CD4-positive, CD25-positive, alpha-beta regulatory T cell (primary cell): ENCODE measurements around the gene TGFB1I1. TPM values are rescaled to one million over a fixed set of nuclear protein-coding genes. Genes with fewer than 3 reads are reported as not detected.

Experiments used
- ATAC-seq, 2 donors: fragments of 150-1000 bp; cut with Tn5 transposase; one replicate each; pipeline ENCODE4 v1.10.0; 2021; ENCODE audit warnings: low read depth in 2 of 2, moderate number of reproducible peaks in 2 of 2, moderate library complexity in 1 of 2
- DNase-seq, 3 donors: peaks; one replicate each; pipeline versions ENCODE4 v3.0.0 to v3.0.0-alpha.2; 2012 to 2022; ENCODE audit warnings: mixed read lengths in 1 of 3
- H3K27ac ChIP-seq: one replicate; pipeline ENCODE4 v1.7.0; 2013; ENCODE audit warnings: mild to moderate bottlenecking, low read length; ENCODE audit not compliant: insufficient read depth, poor library complexity, severe bottlenecking
- H3K27me3 ChIP-seq: one replicate; pipeline ENCODE4 v1.7.0; 2013; ENCODE audit warnings: low read length; ENCODE audit not compliant: control insufficient read depth, insufficient read depth
- H3K36me3 ChIP-seq: one replicate; pipeline ENCODE4 v1.7.0; 2013; ENCODE audit warnings: mild to moderate bottlenecking, low read length, moderate library complexity; ENCODE audit not compliant: control insufficient read depth, insufficient read depth
- H3K4me1 ChIP-seq: 2 replicates; pipeline ENCODE4 v1.7.0; 2013; ENCODE audit warnings: mild to moderate bottlenecking, low read length; ENCODE audit not compliant: insufficient read depth, control insufficient read depth, poor library complexity, severe bottlenecking
- H3K4me3 ChIP-seq: one replicate; pipeline ENCODE4 v1.7.0; 2013; ENCODE audit warnings: low read depth, mild to moderate bottlenecking, low read length, moderate library complexity
- H3K9me3 ChIP-seq, 2 experiments: 1 replicate in 1 of 2; 2 replicates in 1 of 2; pipeline ENCODE4 v1.7.0; 2013; ENCODE audit warnings: low read length in 2 of 2, mild to moderate bottlenecking in 1 of 2, moderate library complexity in 1 of 2; ENCODE audit not compliant: control insufficient read depth in 2 of 2
- H3K27ac Mint-ChIP-seq, 3 donors: one replicate each; pipeline ENCODE4 v1.8.0; 2020 to 2022; ENCODE audit warnings: mild to moderate bottlenecking in 3 of 3, mixed read lengths in 3 of 3, moderate library complexity in 2 of 3
- H3K27me3 Mint-ChIP-seq: one replicate; pipeline ENCODE4 v1.8.0; 2022; ENCODE audit warnings: mild to moderate bottlenecking, mixed read lengths
- H3K36me3 Mint-ChIP-seq: one replicate; pipeline ENCODE4 v1.8.0; 2020; ENCODE audit warnings: mixed read lengths
- H3K4me1 Mint-ChIP-seq, 4 donors: one replicate each; pipeline ENCODE4 v1.8.0; 2020 to 2022; ENCODE audit warnings: mixed read lengths in 4 of 4, mild to moderate bottlenecking in 1 of 4
- H3K4me3 Mint-ChIP-seq, 4 donors: one replicate each; pipeline ENCODE4 v1.8.0; 2020 to 2022; ENCODE audit warnings: mild to moderate bottlenecking in 4 of 4, mixed read lengths in 4 of 4, moderate library complexity in 3 of 4
- H3K9me3 Mint-ChIP-seq, 7 donors: one replicate each; pipeline ENCODE4 v1.8.0; 2020 to 2022; ENCODE audit warnings: mixed read lengths in 7 of 7, mild to moderate bottlenecking in 3 of 7, moderate library complexity in 2 of 7
- polyA plus RNA-seq, 4 donors: library from polyadenylated mRNA; unstranded; fragments of 300-500 nt; fragmentation: Illumina TruSeq; gene quantifications; one replicate each; pipeline ENCODE4 v1.2.3, GENCODE V29; 2021
- total RNA-seq: library from RNA; stranded (reverse); gene quantifications from one replicate; pipeline ENCODE4 v1.2.3, GENCODE V29; 2022

The TGFB1I1 gene
- total RNA-seq: 1.6 TPM
- polyA plus RNA-seq: 1 to 10 TPM in 2 of 4 donors, under 1 TPM in 2; 0.33 to 5.0 (median 1.5) TPM

DNA sequence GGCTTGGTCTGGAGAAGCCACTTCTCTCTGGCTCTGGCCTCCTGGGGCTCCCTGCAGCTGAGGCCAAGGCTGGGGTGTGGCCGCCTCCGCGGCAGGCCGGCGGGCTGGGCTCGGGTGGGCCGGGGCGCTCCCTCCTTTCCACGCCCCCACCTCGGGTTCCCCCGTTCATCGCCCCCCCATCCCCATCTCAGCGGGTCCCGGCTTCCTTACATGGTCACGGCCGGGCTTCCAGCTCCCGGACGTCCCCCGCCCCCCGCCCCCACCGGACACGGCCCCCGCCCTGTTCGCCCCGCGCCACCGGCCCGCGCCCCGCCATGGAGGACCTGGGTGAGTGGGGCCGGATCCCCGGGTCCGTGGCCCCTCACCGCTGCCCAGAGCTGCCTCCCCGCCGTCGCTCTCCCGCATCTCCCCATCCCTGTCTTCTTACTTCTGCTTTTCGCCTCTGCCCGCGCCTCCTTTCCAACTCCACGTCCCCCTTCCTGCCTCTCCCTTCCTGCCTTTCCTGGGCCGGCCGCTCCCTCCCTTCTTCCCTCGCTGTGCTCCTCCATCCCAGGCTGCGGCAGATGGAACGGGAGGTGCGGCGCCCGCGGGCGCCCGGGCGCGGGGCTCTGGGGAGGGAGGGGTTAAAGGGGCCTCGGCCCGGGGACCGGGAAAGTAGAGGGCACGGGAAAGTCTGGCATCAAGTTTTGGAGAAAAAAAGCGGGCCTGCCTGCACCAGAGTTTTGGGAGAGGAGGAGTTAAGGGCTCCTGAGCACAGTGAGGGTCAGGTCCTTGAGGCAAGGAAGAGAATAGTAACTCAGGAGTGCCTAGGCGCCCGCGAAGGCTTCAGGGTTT, at the start of gene TGFB1I1:
TGFB1I1 (plus strand) TSS at position 278 of the 834 bp plus-strand sequence; CDS start at position 315, 37 bp downstream.
- no peaks in the 10 kb centered on the region for H3K9me3 ChIP-seq
- Mint-ChIP-seq H3K9me3 (peaks cover 0 to 3% (median 0%) of the 10 kb centered on the region in 7 donors), H3K27me3 (peaks cover 9% of the 10 kb centered on the region), H3K36me3 (peaks cover 2% of the 10 kb centered on the region), H3K4me3 (peak within 1 kb of the TSS; percentile 72 to 97 (median 82)), H3K27ac (peak within 1 kb of the TSS in 1 of 3 donors; percentile 67), H3K4me1 (peaks cover 0 to 27% (median 11%) of the 10 kb centered on the region in 4 donors)
- H3K27ac ChIP-seq: no peak within 1 kb of the TSS
- H3K36me3 ChIP-seq: no peaks in the 10 kb centered on the region
- ATAC-seq: no peak
- no peaks in the 10 kb centered on the region for H3K27me3 ChIP-seq
- H3K4me1 ChIP-seq: peaks cover 30% of the 10 kb centered on the region
- no peak within 1 kb of the TSS for H3K4me3 ChIP-seq
- DNase-seq: no peak

DNA sequence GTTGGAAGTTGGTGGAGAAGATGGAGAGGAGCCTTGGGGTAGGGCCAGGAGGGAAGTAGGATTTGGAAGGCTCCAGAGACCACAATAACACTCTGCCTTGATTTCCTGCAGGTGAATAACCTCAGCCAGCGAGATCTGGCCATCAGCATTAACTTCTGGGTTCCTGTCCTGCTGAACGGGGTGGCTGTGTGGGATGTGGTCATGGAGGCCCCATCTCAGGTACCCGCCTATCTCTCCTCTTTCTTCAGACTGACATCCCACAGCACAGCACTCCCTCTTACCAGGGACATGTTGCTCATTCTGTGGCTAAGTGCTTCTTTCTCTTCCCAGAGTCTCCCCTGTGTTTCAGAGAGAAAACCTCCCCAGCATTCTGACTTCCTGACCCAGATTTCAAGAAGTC, 48.7 kb upstream of the TGFB1I1 start:
- Mint-ChIP-seq H3K9me3 (peaks cover 0 to 2% (median 0%) of the 10 kb centered on the region in 7 donors), H3K27me3 (peaks cover 1% of the 10 kb centered on the region), H3K27ac (peak overlapping the region in 1 of 3 donors; percentile 32), H3K4me3 (no peak overlapping the region), H3K36me3 (no peaks in the 10 kb centered on the region), H3K4me1 (peaks cover 0 to 9% (median 2%) of the 10 kb centered on the region in 4 donors)
- no peaks in the 10 kb centered on the region for H3K4me1 ChIP-seq
- H3K9me3 ChIP-seq: no peaks in the 10 kb centered on the region
- H3K27ac ChIP-seq: no peak overlapping the region
- DNase-seq (no peak), ATAC-seq (no peak)
- no peaks in the 10 kb centered on the region for H3K27me3 ChIP-seq
- H3K36me3 ChIP-seq: no peaks in the 10 kb centered on the region
- no peak overlapping the region for H3K4me3 ChIP-seq

DNA sequence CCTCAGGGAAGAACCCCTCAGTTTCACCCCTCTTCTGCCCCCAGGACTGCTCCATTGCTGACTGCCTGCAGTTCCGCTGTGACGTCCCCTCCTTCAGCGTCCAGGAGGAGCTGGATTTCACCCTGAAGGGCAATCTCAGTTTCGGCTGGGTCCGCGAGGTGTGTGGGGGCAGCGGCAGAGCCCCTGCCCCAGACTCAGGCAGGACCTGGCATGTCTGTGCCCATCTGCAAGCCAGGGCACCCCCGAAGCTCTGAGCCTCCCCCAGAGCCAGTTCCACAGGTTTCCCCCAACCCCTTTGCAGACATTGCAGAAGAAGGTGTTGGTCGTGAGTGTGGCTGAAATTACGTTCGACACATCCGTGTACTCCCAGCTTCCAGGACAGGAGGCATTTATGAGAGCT, 48.2 kb upstream of the TGFB1I1 start:
- Mint-ChIP-seq H3K4me1 (peaks cover 0 to 9% (median 3%) of the 10 kb centered on the region in 4 donors), H3K36me3 (no peaks in the 10 kb centered on the region)

DNA sequence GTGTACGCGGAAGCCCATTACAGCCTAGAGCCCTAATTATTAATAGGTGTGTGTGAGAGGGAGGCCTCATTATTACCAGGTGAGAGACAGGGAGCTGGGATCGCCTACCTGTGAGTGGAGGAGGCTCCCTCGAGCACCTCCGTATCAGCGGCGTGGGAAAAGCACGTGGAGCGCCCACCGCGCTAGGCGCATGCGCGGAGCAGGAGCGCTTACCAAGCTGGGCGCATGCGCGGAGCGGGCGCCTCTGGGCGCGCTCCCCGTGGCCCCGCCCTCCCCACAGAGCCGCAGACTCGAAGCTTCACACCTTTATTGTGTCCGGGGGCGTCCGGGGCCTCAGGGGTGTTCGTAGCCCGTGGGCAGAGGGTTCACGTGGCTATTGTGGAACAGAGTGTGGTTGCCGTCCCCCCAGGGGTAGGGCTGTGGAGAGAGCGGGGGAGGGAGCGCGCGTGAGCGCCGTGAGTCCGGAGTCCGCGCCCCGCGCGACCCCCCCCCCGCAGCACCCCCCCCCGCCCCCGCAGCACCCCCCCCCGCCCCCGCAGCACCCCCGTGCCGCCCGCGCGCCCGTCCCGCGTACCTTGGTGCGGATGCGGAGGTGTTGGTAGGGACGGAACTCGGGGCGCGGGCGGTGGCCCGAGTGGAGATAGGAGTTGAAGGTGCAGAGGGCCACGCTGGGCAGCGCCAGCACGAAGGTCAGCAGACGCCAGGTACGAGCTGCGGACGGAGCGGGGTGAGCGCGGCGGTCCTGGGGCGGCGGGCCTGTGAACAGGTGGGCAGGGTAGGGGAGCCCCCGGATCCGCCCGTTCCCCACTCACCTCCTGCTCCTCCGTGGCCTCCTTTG, 44.3 kb upstream of the TGFB1I1 start:
- H3K4me3 Mint-ChIP-seq: peak overlapping the region in 2 of 4 donors; percentile 21 to 70

More for the DNA sequence above, 48.2 kb upstream of the TGFB1I1 start:
- Histone ChIP-seq H3K27ac (no peak overlapping the region), H3K4me3 (no peak overlapping the region), H3K4me1 (no peaks in the 10 kb centered on the region), H3K27me3 (no peaks in the 10 kb centered on the region), H3K9me3 (no peaks in the 10 kb centered on the region), H3K36me3 (no peaks in the 10 kb centered on the region)
- H3K9me3 Mint-ChIP-seq: peaks cover 0 to 2% (median 0%) of the 10 kb centered on the region in 7 donors
- DNase-seq (no peak), ATAC-seq (no peak)
- H3K27me3 Mint-ChIP-seq: peaks cover 5% of the 10 kb centered on the region
- peak overlapping the region in 1 of 3 donors; percentile 26 for H3K27ac Mint-ChIP-seq
- no peak overlapping the region for H3K4me3 Mint-ChIP-seq

DNA sequence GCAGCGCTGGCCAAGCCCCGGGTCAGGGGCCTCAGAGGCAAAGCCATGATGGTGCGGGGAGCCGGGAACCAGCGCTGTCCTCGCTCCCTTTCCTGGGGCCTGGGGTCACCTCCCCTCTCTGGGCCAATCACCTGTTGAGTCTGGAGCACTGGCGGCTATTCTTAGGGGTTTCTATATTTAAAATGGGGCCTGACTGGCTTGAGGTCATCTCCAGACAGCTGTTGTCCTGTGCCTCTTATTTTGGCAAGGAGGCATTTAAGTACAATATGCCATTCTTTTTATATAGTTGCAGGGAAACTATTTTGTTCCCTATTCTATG, 43.7 kb upstream of the TGFB1I1 start, which contains the start of gene COX6A2:
COX6A2 (minus strand) TSS at position 82 of the 319 bp plus-strand sequence; CDS start at position 47, 35 bp downstream.
- Histone ChIP-seq H3K4me1 (no peaks in the 10 kb centered on the region), H3K27me3 (no peaks in the 10 kb centered on the region), H3K36me3 (no peaks in the 10 kb centered on the region), H3K27ac (no peak within 1 kb of the TSS), H3K9me3 (no peaks in the 10 kb centered on the region), H3K4me3 (no peak within 1 kb of the TSS)
- Mint-ChIP-seq H3K36me3 (no peaks in the 10 kb centered on the region), H3K27me3 (peaks cover 10% of the 10 kb centered on the region), H3K4me3 (peak within 1 kb of the TSS in 2 of 4 donors; percentile 35 to 70), H3K9me3 (peaks cover 0 to 2% (median 0%) of the 10 kb centered on the region in 7 donors), H3K4me1 (peaks cover 0 to 4% (median 1%) of the 10 kb centered on the region in 4 donors), H3K27ac (no peak within 1 kb of the TSS)
- no peak for DNase-seq
- no peak for ATAC-seq

More for the DNA sequence above, 44.3 kb upstream of the TGFB1I1 start:
- H3K36me3 ChIP-seq: no peaks in the 10 kb centered on the region
- no peak overlapping the region for H3K27ac Mint-ChIP-seq
- peaks cover 0 to 2% (median 0%) of the 10 kb centered on the region in 7 donors for H3K9me3 Mint-ChIP-seq
- peaks cover 0 to 4% (median 1%) of the 10 kb centered on the region in 4 donors for H3K4me1 Mint-ChIP-seq
- ATAC-seq: peak in 1 of 2 donors; percentile 30
- H3K27ac ChIP-seq: no peak overlapping the region
- H3K27me3 Mint-ChIP-seq: peaks cover 10% of the 10 kb centered on the region
- no peak overlapping the region for H3K4me3 ChIP-seq
- no peaks in the 10 kb centered on the region for H3K36me3 Mint-ChIP-seq
- H3K27me3 ChIP-seq: no peaks in the 10 kb centered on the region
- peak; percentile 51 to 59 (median 52) for DNase-seq
- H3K4me1 ChIP-seq: no peaks in the 10 kb centered on the region
- no peaks in the 10 kb centered on the region for H3K9me3 ChIP-seq

DNA sequence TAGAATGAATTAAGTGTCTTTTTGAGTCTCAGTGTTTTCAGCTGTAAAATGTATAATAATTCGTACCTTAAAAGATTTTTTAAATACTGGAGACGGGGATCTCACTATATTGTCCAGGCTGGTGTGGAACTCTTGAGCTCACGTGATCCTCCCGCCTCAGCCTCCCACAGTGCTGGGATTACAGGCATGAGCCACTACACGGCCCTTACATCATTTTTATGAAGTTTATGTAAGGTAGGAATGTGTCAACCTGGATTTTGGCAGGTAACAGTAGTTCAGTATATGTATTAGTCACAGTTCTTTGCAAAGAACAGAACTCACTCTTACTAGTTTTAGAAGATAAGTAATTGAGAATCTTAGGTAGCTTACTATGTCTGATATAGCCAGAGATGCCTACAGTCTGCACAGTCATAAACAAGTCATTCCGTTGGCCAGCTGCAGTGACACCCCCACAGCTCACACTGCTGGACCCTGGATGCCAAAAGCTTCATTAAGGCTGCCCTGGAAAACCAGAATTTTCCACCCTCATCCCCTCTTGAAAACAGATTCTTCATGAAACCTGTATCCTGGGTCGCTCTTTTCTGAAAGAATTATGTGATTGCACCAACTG, 43.2 kb upstream of the TGFB1I1 start:
- Mint-ChIP-seq H3K9me3 (peaks cover 0 to 2% (median 0%) of the 10 kb centered on the region in 7 donors), H3K27me3 (peaks cover 10% of the 10 kb centered on the region), H3K27ac (no peak overlapping the region), H3K4me1 (peaks cover 0 to 4% (median 1%) of the 10 kb centered on the region in 4 donors), H3K4me3 (peak overlapping the region in 1 of 4 donors; percentile 70), H3K36me3 (no peaks in the 10 kb centered on the region)
- H3K4me3 ChIP-seq: no peak overlapping the region
- H3K4me1 ChIP-seq: no peaks in the 10 kb centered on the region
- no peaks in the 10 kb centered on the region for H3K27me3 ChIP-seq
- no peak overlapping the region for H3K27ac ChIP-seq
- no peaks in the 10 kb centered on the region for H3K36me3 ChIP-seq
- no peaks in the 10 kb centered on the region for H3K9me3 ChIP-seq
- DNase-seq (no peak), ATAC-seq (no peak)

DNA sequence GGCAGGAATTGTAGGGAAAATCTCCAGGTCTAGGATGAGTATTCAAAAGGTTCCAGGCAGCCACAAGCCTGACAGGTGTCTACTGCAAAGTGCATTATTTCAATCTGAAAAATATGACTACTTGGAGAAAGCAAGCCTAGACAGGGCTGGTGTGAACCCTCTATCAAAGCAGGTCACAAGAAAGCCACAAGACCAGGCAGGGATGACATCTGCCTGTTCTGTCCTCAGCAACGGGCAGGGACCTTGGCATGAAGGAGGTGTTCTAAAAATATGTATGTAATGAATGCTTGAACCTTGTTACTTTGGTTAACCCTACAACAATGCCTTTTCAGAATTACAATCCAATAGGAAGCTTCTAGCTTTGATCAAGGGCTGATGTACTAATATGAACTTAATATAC, 42.6 kb upstream of the TGFB1I1 start:
- no peaks in the 10 kb centered on the region for H3K36me3 Mint-ChIP-seq
- H3K27me3 Mint-ChIP-seq: peaks cover 10% of the 10 kb centered on the region
- H3K27me3 ChIP-seq: no peaks in the 10 kb centered on the region
- no peaks in the 10 kb centered on the region for H3K4me1 ChIP-seq
- H3K4me3 Mint-ChIP-seq: no peak overlapping the region
- H3K36me3 ChIP-seq: no peaks in the 10 kb centered on the region
- no peaks in the 10 kb centered on the region for H3K9me3 ChIP-seq
- no peak for DNase-seq
- no peak overlapping the region for H3K27ac Mint-ChIP-seq
- no peak for ATAC-seq
- no peak overlapping the region for H3K4me3 ChIP-seq
- H3K27ac ChIP-seq: no peak overlapping the region
- peaks cover 0 to 4% (median 1%) of the 10 kb centered on the region in 4 donors for H3K4me1 Mint-ChIP-seq
- H3K9me3 Mint-ChIP-seq: peaks cover 0 to 2% (median 0%) of the 10 kb centered on the region in 7 donors
